ENCODE results near the gene CRAT.

The CRAT gene

DNA sequence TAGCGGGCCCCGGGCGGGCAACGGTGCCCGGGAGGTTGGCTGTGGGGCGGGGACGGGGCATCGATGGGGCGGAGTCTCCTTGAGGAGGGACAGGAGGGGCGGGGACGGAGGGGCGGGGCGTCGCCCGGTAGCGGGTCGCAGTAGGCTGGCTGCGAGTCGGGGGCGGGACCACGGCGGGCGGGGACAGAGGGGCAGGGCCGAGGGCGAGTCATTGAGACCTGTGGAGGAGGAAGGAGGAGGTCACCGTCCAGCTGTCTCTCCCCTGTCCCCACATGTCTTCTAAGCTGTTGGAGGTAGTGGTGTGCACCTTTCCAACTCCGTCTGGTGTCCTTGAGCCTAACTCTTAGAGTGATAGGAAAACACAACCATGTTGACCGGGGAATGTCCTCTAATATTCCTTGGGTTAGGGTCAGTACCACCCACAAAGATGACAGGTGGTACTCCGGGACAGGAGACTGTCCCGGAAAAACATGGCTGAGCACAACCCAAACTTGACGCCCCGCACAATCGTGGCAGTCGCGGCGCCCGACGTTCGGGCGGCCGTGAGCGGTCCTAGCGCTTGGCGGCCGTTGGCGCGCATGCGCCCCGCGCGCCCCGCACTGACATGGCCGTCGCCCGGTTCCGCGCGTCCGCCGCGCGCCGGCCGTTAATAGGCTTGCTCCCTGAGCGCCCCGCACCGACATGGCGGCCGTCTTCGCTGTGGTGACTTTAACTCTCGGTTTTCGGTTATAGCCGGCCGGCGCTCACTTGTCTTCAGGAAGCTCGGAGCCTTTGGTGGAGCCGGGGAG is at the start of gene CRAT, which contains the start of gene PTPA:
Gene CRAT, minus strand, starts transcription at position 54 of the 788 bp plus-strand sequence. CDS start 284 bp downstream, outside the sequence.
Gene PTPA, plus strand, starts transcription at position 676 of the 788 bp plus-strand sequence. CDS start 186 bp downstream, outside the sequence.
- DNase-seq, result peak; percentile 97 to 98

DNA sequence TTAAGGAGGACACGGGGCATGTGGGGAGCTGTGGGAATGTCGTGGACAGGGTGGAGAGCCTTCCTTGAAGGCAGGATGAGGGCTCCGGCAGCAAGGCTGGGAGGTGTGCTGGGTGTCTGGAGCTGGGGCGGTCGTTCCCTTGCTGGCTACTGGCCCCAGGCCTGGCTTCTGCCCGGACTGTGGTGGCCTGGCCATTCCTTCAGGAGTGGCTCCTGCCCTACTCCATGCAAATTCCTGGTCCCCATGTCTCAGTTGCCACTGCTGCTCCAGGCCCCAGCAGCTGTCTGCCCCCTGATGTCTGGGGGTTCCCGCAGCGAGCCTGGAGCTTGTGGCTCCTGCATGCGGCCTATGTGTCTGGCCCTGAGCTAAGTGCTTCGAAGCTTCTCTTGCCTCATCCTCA is 45.6 kb upstream of the CRAT start:
- no peak for DNase-seq

DNA sequence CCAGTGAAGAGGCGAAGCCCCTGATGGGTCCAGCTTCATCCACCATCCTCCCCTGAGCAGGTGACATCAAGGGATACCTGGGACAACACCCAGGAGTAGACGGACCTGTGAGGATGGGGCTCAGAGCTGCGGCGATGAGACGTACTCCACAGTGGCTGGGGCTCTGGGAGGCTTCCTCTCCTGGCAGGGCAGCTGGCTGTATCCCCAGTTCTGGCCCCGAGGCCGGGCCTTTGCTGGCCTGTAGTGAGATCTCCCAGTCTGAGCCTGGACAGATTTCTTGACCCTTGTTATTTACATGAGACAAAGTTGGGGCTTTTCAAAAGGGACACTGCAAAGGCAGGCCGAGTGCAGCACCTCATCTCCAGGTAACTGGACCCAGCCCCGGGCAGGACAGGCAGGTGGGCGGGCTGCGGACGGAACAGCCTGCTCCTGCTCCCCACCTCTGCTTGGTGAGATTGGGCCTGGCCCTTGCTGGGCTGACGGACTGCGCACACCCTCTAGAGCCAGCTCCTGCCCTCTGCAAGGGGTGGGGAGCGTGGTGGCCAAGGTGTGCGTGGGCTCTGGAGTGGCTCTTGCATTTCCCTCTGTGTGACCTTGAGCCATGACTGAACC is 44.4 kb upstream of the CRAT start:
- no peak for DNase-seq

DNA sequence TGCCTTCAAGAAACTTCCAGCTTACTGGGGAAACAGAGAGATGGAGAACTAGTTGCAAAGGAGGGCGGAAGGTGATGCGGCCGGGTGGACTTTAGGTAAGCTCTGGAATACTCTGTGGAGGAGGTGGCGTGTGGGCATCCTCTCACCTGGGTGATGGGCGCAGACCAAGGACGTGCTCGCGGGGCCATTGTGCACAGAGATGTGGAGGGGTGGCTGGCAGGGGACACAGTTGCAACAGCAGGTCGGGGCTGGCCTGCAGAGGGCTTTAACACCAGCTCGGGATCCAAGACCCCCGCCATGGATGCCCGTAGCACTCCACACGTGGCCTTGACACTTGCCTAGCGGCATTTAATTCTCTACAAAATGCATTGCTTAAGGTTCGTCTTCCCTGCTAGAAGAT is 40.9 kb upstream of the CRAT start:
- DNase-seq, result no peak

DNA sequence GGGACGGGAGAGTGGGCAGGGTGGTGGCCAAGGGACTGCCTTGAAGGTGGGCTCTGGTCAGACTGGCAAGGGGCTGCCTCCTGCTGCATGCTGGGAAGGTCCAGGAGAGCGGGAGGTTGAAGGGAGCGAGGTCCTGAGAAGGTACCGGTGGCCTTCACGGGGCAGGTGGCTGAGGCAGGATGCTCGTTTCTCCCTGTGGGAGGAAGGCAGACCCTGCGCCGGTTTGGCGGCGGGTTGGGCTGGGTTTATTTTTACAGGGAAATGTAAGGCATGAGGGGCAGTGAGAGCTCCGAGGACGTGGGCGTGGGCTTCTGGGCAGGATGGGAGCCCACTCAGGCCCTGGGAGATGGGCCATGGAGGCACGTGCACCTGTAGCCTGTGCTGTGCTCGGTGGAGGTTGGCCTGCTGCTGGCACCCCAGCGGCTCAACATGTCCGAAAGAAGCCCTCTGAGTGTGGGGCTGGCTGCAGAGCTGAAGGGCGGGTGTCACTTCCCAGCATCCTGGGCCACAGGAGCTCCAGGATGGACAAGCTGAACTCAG is 40.1 kb upstream of the CRAT start:
- no peak for DNase-seq

DNA sequence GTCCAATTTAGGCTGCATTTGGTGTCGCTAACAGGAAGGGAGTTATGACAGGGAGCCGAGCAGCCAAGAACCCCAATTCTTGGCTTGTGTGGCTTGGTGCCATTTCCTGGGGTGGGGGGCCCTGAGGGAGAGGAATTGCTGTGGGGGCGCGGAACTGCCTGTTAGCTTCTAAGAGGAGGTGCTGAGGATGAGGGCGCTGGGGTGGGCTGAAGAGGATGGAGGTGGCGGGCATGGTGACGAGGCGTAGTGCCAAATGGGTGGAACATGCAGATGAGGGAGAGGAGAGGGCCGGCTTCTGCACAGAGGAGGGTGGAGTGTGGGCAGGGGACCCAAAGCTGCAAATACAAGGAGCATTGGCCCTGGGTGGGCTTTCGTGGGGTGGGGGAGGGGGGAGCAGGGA is 39.5 kb upstream of the CRAT start:
- DNase-seq, result no peak

DNA sequence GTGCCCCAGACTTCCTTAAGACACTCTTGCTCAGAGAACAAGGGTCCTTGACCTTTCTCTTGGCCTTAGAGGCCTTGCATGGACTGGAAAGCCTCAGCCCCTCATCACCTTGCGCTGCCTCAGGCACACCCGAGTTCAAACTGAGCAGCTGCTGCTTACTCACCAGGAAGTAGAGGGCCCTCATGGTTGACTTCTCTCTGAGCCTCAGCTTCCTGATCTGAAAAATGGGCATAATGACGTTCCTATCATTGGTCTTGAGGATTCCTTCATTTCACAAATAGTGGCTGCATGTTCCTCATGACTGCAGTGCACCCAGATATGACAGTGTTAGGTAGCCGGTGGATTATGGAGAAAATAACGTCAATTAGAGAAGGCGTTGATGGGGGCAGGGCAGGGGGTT is 38.8 kb upstream of the CRAT start:
- no peak for DNase-seq

DNA sequence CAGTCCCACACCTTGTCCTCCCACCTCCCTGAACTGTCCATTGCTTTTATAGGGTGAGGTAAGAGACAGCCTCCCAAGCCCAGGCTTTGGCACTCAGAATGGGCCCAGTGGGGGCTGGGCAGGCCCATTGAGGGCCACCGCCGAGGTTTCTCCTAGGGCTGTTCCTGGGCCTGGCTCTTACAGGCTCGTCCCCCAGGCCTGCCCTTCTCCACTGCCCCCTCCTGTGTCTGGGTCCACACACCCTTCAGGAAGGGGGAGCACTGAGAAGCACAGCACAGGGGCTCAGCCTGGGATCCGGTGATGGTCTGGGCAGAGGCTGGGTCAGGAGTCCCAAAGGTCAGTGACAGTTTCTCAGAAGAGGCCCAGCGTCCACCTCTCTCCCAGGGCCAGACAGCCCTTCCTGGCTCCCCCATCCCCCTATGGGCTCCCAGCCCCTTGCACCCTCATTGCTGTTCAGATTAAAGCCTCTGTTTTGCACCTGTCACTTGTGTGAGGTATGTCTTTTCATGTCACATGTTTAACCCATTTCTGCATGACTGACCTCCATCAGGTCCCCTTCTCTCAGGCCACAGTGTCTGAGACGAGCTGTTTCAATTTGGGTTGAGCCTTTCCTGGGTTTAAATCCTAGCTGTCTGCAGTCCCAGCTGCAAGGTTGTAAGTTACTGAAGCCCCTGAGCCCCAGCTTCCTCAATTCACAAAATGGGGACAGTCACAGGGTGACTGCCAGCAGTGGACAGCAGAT is 38.0 kb upstream of the CRAT start:
- no peak for DNase-seq

DNA sequence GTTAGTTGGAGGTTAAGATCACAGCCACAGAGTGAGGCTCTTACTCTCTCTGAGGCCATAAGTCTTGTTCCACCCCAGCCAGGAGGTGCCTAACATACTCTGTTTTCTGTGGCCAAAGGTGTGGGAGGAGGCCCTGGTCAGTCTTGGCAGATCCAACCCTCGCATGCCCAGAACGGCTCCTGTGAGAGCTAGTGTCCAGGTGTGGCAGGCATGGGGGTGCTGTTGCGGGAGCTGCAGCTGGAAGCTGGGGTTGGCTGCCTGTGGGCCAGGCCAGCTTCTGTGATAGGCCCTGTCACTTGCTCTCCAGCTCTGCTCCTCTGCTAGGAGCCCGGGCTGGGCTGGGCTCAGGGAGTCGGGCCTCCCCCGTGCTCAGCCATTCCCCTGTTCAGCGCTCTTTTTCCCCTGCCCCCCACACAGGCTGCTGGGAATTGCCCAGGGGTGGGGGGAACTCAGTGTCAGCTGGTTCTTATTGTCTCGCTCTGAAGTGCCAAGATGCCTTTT is 35.9 kb upstream of the CRAT start:
- no peak for DNase-seq

DNA sequence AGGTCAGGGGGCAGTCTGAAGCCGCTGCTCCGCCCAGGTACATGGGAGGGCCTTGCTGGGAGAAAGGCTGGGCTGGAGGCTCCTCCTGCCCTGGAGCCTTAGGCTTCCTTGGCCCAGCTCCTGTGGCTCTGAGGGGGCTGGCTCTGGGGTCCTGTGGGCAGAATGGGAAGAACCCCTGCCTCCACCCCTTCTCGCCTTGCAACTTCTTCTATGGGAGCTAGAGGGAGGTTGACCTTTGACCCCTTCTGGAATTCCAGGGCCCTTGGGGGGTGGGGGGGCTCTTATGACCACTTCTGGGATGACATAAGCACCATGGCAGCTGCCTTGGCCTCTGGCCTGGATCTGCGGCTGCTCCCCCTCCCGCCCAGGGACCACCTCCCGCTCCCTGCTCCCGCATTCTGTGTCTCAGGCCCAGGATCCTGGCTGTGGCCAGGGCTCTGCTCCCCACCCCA is 35.3 kb upstream of the CRAT start:
- no peak for DNase-seq

DNA sequence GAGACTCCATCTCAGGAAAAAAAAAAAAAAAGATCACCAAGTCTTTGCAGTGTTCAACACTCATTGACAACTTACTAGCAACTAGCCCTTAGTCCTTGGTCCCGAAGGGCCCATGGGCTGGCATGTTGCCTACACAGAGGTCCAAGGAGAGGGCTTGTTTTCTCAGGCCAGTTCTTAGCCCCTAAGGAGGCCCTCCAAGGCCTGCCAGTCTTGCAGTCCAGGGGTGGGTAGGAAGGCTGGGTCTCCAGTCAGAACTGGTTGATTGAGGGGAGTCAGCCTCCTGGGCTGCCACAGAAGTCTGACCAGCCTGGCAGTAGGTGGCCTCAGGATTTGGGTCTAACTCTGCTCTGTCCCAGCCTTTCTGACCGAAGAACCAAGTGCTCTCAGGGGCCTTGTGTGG is 34.7 kb upstream of the CRAT start:
- no peak for DNase-seq

DNA sequence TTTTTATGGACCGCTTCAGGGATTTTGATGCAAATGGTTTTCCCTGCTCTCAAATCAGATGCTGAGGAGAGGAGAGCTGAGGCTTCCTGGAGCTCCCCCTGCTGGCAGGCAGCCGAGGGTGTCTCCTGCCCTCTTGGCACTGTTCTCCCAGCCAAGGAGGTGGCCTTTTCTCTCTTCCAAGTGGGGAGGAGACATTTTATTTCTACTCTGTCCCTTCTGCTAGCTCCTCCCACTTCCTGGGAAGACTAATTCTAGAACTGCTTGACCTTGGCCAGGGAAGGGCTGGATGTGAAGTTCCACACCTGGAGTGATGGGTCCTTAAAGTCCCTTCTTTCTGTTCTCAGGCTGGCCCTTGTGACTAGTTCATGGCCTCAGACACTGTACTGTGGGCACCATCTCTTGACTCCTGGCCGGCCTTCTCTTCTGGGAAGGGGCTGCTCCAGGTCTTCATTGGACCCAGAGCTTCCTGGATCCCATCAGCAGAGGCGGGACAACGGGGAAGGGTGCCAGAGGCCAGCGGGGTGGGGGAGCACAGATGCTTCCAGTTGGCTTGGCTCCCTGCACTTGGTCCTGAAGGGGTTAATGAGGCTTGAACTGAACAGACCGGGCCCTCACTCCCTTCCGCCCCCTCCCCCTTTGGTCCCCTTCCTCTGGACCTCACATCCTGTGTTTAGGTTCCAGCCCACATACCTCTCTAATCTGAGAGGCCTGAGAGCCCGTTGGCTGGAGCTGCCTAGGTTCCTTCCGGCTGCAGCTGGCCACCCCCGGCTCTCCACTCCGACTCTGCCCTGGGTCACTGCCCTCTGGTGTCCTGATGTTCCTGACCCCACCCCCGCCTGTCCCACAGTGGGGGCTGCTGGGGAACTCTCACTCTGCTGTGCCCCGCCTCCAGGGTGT is 32.7 kb upstream of the CRAT start:
- peak; percentile 83 to 85 for DNase-seq

DNA sequence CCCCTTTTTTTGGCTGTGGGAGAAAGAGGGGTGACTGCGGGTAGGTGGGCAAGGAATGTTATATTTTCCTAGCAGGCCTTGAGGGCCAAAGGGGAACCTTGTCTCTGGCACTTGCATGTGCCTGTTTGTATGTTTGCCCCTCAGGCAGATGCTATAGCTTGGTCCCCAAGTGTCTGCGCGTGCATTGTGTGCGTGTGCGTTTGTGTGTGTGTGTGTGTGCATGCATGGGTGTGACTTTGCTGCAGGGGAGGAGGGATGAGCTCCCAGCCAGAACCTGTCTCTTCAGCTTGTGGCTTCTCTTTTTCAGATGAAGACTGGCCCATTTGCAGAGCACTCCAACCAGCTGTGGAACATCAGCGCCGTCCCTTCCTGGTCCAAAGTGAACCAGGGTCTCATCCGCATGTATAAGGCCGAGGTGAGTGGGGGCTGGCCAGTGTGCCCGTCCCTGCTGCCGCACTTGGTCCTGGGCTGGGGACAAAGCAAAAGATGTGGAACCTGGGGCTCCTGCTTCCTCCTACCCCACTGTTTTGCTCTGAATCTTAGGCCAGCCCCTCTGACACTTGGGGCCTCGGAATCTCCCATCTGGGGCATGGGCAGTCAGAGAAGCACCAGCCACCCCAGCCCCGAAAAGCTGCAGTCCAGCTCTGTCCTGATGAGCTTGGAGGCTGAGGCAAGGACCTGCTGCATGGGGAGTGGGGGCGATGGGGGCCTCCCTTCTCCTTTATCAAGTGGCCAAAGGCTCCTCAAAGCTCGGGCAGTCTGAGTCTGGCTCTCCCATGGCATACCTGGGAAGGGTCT is 31.7 kb upstream of the CRAT start:
- no peak for DNase-seq

DNA sequence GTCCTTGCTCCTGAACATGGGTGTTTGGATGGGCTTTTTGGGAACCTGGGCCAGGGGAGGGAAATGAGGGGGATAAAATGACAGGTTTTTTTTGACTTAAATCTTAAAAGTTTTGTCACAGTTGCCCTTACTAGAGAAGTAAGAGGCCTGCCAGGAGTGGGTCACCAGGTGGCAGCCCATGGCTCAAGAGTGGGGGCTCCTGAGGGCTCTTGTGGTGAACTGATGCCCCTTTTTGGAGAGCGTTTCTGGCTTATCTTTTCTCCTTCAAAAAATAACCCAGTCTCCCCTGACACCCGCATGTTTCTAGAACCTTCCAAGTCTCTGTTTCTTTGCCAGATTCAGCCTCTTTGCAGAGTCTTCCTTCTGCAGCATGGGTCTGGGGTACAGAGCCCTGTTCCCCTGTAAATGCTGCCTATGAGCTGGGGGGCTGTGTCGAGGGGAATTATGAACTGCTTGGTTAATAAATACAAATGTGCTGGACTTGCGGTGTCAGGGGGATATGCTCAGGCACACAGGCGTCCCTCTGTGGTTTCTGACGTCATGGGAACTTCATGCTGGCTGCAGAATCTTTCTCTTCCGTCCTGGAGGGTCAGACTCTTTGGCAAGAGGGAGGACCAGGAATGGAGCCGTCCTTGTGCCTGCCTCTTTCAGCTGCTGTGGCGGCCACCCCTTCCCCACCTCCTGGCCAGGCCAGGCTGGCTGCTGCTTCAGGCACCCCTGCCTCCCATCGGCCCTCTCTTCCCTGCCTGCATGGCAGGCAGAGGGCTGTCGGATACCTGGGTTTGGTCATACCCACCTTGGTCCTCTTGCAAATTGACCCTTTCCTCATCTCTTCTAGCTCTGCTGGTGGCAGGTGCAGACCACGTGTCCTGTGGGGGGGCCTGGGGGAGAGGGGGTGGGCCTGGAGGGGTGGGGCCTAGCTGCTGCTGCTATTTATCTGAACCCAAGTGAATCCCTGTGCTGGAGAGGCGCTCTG is 30.8 kb upstream of the CRAT start:
- peak; percentile 42 to 51 for DNase-seq

DNA sequence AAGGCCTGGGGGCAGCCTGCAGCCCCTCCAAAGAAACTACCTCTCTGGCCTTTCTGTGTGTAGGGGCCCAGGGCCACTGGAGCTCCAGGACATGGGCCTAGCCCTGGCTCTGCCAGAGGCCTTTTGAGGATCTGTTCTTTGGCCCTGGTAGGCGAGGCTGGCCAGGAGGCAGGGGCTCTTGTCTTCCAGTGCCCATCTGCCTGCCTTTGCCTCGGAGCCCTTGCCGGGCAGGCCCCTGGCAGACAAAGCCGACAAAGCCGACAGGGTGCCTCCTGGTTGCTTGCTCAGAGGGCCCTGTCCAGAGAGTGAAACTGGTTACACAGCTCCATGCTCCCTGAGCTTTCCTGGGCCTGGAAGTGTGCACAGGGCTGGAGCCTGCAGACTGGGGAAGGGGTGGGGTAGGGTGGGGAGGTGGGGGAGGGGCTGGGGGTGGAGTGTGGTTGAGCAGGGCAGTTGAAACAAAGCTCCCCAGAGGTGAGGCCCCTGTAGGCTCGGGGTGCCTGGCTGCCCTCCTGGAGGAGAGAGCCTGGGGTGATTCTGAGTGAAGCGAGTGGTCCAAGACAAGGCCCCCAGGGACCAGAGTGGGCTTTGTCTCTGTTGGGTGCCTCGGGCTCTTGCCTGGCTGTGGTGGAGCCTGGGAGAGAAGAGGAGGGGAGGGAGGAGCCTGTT is 29.9 kb upstream of the CRAT start:
- peak; percentile 67 to 72 for DNase-seq

DNA sequence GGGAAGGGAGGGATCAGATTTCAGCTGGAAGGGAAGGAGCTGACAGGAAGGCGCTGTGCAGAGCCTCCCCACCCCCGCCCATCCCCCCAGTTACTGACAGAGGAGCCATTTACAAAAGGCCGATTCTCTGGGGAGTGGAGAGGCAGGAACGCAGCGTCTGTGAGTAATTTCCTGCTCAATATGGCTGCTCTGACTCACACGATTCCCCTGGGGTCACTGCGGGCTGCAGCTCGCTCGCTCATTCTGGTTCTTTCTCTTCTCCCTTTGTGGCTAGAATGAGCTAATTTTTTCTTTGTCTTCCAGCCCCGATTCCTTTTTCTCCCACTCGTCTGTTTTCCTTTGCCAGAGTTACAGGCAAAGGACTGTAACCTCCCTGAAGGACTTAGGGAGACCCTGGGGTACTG is 29.4 kb upstream of the CRAT start:
- DNase-seq, result peak; percentile 83 to 84

DNA sequence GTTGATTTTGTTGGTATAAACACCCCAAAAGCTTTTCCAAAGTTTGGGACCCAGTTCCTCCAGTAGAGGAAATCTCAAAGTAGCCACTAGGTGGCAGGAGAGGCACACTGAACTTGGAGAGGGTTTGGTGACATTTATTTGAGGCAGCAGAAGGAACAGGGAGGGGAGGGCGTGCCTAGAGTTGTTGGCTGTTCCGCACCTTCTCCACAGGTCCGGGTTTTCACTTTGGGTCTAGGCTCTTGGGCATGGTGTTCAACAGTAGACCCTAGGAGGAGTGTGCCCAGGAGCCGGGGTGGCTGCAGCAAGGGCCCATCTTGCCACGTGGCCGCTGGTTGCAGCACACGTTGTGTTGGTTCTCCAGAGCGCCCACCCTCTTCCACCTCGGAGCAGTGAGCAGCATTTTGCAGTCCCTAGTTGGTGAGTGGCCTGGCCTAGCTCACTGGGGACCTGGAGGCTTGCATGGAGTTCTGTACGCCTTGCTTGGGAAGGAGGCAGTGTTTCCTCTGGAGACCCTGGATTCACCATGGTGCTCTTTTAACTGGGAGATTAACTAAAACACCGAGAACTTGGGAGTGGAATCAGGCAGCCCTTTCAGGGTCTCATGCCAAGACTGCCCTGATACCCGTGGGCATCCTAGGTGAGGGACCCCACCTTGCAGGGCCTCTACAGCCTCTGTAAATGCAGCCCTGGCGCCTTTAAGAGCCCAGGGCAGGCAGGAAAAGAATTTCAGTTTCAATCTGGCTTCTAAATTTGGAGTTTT is 28.8 kb upstream of the CRAT start:
- peak; percentile 80 to 81 for DNase-seq

DNA sequence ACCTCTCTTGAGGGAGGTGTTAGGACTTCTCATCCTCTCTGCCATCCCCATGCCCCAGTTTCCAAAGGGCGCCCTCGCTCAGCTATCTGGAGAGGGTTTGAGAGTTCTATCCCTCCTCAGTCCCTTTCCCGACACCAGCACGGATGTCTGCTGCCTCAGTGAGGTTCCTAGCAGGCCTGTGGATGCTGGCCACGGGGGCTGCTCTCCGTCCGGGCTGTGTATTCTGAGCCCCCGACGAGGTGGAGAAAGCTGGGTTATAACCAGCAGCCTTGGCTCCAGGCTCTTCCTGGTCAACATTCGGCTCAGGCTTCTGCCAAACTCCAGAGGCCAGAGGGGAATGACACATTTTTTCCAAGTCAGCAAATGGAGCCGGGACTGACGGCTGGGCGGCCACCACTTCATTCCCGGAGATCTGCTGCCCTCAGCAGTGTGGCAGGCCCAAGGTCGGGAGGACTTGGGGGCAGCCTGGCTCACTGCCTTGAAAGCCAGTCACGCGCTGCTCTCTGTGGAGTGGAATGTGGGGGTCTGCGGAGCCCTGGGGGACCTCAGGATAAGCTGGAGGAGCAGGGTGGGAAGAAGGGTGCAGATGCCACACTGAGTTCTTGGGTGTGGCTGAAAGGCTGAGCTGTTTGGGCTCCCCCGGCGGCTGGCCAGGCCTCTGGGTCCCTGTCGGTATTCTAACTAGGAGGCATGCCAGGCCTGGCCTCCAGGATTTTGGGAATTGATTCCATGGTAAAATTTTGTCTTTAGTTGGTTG is 28.1 kb upstream of the CRAT start:
- DNase-seq, result no peak

Data from activated T-cell treated with anti-CD3 and anti-CD28 coated beads, Interleukin-2, amount 50 U/mL, for 48 hours (primary cell).